ENCODE results near the gene ACCS. TPM values are rescaled to one million over a fixed set of nuclear protein-coding genes. Genes with fewer than 3 reads are reported as not detected.
A peak's percentile ranks its signal among the peaks of the same experiment; 100 is the strongest.

Gene ACCS
- total and polyA plus RNA-seq, 9 of the 15 experiments (the other 6 are each of a cell fraction or from before 2014, with no cell fraction given) = 4.2 to 25.9 (median 16.3) TPM

DNA sequence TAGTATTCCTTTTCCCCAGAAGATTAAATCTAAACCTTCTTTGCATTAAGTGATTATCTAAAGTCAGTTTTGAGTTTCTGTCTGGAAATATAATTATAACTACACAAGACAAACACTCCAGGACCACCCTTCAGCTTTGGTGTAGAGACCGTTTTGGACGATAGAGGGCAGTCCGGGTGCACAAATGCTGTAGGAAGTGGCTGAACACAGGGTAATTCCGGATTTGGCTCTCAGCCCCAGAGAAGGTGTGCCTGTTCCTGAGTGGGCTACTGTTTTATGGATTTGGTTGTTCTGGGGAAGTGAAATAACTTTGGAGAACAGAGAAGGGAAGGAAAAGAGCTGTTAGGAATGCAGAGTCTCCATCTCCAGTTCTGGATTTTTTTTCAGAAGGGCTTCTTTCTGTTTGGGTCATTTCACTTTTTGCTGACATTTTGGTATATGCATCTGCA is 44.2 kb downstream of the ACCS start (continued):
- no peak for TF ChIP-seq NBN (IDR thresholded peaks at IDR 0.05; ENCODE audit: low read depth)
- TF ChIP-seq, protein P1, sequence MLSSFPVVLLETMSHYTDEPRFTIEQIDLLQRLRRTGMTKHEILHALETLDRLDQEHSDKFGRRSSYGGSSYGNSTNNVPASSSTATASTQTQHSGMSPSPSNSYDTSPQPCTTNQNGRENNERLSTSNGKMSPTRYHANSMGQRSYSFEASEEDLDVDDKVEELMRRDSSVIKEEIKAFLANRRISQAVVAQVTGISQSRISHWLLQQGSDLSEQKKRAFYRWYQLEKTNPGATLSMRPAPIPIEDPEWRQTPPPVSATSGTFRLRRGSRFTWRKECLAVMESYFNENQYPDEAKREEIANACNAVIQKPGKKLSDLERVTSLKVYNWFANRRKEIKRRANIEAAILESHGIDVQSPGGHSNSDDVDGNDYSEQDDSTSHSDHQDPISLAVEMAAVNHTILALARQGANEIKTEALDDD (IDR thresholded peaks at IDR 0.05) = no peak

DNA sequence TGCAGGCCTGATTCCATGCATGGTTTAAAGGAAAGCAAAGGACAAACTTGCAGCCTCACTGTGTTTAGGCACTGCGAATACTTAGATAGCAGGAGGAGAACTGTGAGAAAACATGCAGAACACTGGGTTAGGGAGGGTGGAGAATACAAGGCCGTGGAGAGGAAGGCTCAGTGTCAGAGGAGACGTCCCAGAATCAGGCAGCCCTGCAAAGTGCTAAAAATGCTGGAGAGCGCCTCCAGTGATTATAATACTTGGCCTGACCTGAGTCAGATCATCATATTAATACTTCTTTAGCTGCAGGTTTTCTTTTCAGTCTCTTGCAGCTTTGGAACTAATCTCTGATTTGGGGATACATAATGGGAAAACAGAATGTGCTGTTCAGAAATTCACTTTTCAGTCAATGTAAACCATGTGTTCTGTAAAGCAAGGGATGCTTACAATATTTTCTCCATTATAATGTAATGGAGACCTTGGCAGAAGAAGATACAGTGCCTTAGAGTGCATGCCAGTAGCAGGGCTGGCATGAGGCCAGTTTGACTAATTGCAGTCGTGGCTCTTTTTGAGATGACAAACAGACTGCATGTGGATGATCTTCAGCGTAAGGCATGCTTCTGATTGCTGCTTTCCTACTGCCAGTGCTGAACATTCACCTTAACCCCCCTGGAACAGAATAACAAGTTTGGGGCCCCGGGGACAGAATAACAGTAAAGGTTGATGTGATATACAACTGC is 46.2 kb downstream of the ACCS start:
- FAIRE-seq (no peak), DNase-seq (ENCODE audit: extremely low read depth in 1 of 4, low spot score in 3 of 4) (no peak), ATAC-seq (no peak)
- intact Hi-C loops (cut with micrococcal nuclease) (loop anchor here (5.0 kb wide), 2 partner anchors 175 to 425 kb away; no protein-coding TSS in a partner anchor), in situ Hi-C loops (cut with MboI) (no loop called here)
- H3K9ac ChIP-seq (ENCODE audit: insufficient read depth in 1 of 2, low read depth in 2 of 2, low read length in 2 of 2) = no peak overlapping the region
- no peak overlapping the region for H2AFZ ChIP-seq (ENCODE audit: low read depth, low read length)
- ChIA-PET CTCF (ENCODE audit: low intra/inter-chr PET ratio) (no interaction called here), POLR2A (no interaction called here)
- no peaks in the 10 kb centered on the region for H3K79me2 ChIP-seq (ENCODE audit: control insufficient read depth, insufficient read depth, low read length)
- peaks cover 86% of the 10 kb centered on the region for H3K36me3 ChIP-seq (ENCODE audit: control insufficient read depth, insufficient read depth, low read length)
- TF ChIP-seq, protein P2, sequence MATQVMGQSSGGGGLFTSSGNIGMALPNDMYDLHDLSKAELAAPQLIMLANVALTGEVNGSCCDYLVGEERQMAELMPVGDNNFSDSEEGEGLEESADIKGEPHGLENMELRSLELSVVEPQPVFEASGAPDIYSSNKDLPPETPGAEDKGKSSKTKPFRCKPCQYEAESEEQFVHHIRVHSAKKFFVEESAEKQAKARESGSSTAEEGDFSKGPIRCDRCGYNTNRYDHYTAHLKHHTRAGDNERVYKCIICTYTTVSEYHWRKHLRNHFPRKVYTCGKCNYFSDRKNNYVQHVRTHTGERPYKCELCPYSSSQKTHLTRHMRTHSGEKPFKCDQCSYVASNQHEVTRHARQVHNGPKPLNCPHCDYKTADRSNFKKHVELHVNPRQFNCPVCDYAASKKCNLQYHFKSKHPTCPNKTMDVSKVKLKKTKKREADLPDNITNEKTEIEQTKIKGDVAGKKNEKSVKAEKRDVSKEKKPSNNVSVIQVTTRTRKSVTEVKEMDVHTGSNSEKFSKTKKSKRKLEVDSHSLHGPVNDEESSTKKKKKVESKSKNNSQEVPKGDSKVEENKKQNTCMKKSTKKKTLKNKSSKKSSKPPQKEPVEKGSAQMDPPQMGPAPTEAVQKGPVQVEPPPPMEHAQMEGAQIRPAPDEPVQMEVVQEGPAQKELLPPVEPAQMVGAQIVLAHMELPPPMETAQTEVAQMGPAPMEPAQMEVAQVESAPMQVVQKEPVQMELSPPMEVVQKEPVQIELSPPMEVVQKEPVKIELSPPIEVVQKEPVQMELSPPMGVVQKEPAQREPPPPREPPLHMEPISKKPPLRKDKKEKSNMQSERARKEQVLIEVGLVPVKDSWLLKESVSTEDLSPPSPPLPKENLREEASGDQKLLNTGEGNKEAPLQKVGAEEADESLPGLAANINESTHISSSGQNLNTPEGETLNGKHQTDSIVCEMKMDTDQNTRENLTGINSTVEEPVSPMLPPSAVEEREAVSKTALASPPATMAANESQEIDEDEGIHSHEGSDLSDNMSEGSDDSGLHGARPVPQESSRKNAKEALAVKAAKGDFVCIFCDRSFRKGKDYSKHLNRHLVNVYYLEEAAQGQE (IDR thresholded peaks at IDR 0.05; ENCODE audit: borderline replicate concordance) = 0 out of 2 replicates have a peak, but pooled peaks have one; percentile 18
- TF ChIP-seq, protein P2 (CRISPR knock-in tag; IDR thresholded peaks at IDR 0.05; ENCODE audit: low read depth) = no peak
- TF ChIP-seq, protein P3, sequence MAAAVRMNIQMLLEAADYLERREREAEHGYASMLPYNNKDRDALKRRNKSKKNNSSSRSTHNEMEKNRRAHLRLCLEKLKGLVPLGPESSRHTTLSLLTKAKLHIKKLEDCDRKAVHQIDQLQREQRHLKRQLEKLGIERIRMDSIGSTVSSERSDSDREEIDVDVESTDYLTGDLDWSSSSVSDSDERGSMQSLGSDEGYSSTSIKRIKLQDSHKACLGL (CRISPR knock-in tag; IDR thresholded peaks at IDR 0.05; ENCODE audit: borderline replicate concordance, poor library complexity, severe bottlenecking) = no peak
- peak; percentile 49 for TF ChIP-seq NFIC (IDR thresholded peaks at IDR 0.05)
- no peaks in the 10 kb centered on the region for H3K4me1 ChIP-seq (replicated peaks in 1 of 2; ENCODE audit: control insufficient read depth in 2 of 2, insufficient read depth in 2 of 2, low read length in 2 of 2)
- no TSS peak for BruUV-seq (replicated peaks)
- 67% methylated on average over 7 of the region's 7 CpGs for WGBS (ENCODE audit: insufficient coverage, low coverage, missing lambda C conversion rate)
- H3K9me3 ChIP-seq (replicated peaks; ENCODE audit: control insufficient read depth, insufficient read depth, low read depth, low read length) = no peaks in the 10 kb centered on the region
- H3K27ac ChIP-seq (ENCODE audit: extremely low read depth, low read depth, low read length) = no peak overlapping the region
- H4K20me1 ChIP-seq (replicated peaks; ENCODE audit: control insufficient read depth, insufficient read depth, low read length) = no peaks in the 10 kb centered on the region
- H3K4me2 ChIP-seq (ENCODE audit: insufficient read depth, low read length) = no peak overlapping the region
- H3K27me3 ChIP-seq (ENCODE audit: control insufficient read depth in 2 of 2, insufficient read depth in 2 of 2, low read length in 2 of 2) = no peaks in the 10 kb centered on the region
- H3K4me3 ChIP-seq = no peak overlapping the region
- H3K9me1 ChIP-seq (ENCODE audit: control insufficient read depth, insufficient read depth, low read length) = no peaks in the 10 kb centered on the region
